NCI-H226 (cell line): ENCODE data around the gene KCNQ4.

Source experiments
- DNase-seq: peaks from one replicate; pipeline ENCODE4 v3.0.0-alpha.2; 2015

KCNQ4 gene

GRCh38 chr1:40844887-40845878 is 61.6 kb downstream of the KCNQ4 start:
- DNase-seq: no peak

- no peak for DNase-seq
Observed at GRCh38 chr1:40845895-40846294, 62.3 kb downstream of the KCNQ4 start.

- no peak for DNase-seq
Observed at GRCh38 chr1:40847023-40847745, 63.6 kb downstream of the KCNQ4 start.

GRCh38 chr1:40848530-40849189 is 65.1 kb downstream of the KCNQ4 start:
- peak; percentile 56 for DNase-seq

GRCh38 chr1:40849801-40850592 is 66.4 kb downstream of the KCNQ4 start:
- DNase-seq: peak; percentile 32

GRCh38 chr1:40851643-40852042 is 68.1 kb downstream of the KCNQ4 start:
- no peak for DNase-seq

- DNase-seq: peak; percentile 15
Observed at GRCh38 chr1:40853113-40853884, 69.7 kb downstream of the KCNQ4 start.

GRCh38 chr1:40853885-40854170 is 70.2 kb downstream of the KCNQ4 start:
- DNase-seq: no peak

- no peak for DNase-seq
Observed at GRCh38 chr1:40855513-40855912, 71.9 kb downstream of the KCNQ4 start.

GRCh38 chr1:40856116-40856515 is 72.5 kb downstream of the KCNQ4 start:
- no peak for DNase-seq

- no peak for DNase-seq
Observed at GRCh38 chr1:40856656-40857302, 73.2 kb downstream of the KCNQ4 start.

GRCh38 chr1:40857737-40858136 is 74.2 kb downstream of the KCNQ4 start:
- no peak for DNase-seq

GRCh38 chr1:40858856-40859416 is 75.3 kb downstream of the KCNQ4 start:
- no peak for DNase-seq

- DNase-seq: no peak
Observed at GRCh38 chr1:40860706-40861223, 77.2 kb downstream of the KCNQ4 start.

- no peak for DNase-seq
Observed at GRCh38 chr1:40861224-40862003, 77.8 kb downstream of the KCNQ4 start.

- DNase-seq: peak; percentile 77
Observed at GRCh38 chr1:40862008-40862863, 78.6 kb downstream of the KCNQ4 start, which contains the start of gene CITED4. CITED4 (minus strand) TSS chr1:40862363; CDS start chr1:40862127, 236 bp downstream.

- DNase-seq: peak; percentile 76
Observed at GRCh38 chr1:40868051-40868723, 84.6 kb downstream of the KCNQ4 start.

GRCh38 chr1:40870135-40870728 is 86.6 kb downstream of the KCNQ4 start:
- DNase-seq: peak; percentile 56
